Mammary epithelial cell (primary cell): Measurements from ENCODE around the gene CGNL1.

Source experiments
- CTCF ChIP-seq, 2 donors: IDR thresholded peaks in 1 of 2; conservative IDR thresholded peaks in 1 of 2; 2 replicates each; pipeline ENCODE4 v1.5.1; 2011 to 2012; ENCODE audit warnings: inconsistent platforms in 2 of 2, low read length in 2 of 2, mild to moderate bottlenecking in 2 of 2, control low read depth in 1 of 2, low read depth in 1 of 2; ENCODE audit not compliant: insufficient read depth in 1 of 2; ENCODE audit errors: extremely low read depth in 1 of 2
- EZH2 ChIP-seq: IDR thresholded peaks from 2 replicates; pipeline ENCODE4 v1.6.1; 2012; ENCODE audit warnings: low read length, inconsistent platforms, borderline replicate concordance

GRCh38 chr15:57541271-57541670 lies 165.0 kb downstream of the CGNL1 start:
- TF ChIP-seq CTCF (conservative IDR thresholded peaks at IDR 0.05 in 1 of 2, IDR thresholded peaks at IDR 0.05 in 1 of 2; ENCODE audit: extremely low read depth in 1 of 2, insufficient read depth in 1 of 2, low read depth in 1 of 2, low read length in 2 of 2) = no peak
- TF ChIP-seq EZH2 = no peak
